Stimulated activated CD8-positive, alpha-beta memory T cell treated with anti-CD3 and anti-CD28 coated beads, Interleukin-15, amount 100 ng/mL, for 24 hours (primary cell): ENCODE results near the gene SFXN5.

ENCODE experiments used
- DNase-seq: peaks from one replicate; pipeline ENCODE4 v3.0.0-alpha.2; 2020; ENCODE audit warnings: low read depth

Gene SFXN5

DNA sequence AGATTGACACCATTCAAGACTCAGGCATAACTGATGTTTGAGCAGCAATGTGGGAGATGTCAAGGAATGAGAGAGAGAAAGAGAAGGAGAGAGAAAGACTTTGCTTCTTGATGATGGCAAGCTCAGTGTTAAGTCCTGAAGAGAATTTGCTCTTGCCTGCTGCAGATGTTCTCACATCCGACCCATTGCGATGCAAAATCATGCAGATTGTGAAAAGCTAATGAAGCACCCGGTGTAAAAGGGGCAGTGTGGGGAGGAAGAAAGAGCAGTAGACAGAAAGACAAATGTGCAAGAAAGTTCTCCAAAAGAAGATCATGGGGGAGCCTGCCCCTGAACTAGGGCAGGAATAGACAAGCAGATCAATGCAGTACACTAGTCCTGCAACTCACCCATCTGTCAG lies 96.5 kb downstream of the SFXN5 start:
- no peak for DNase-seq

DNA sequence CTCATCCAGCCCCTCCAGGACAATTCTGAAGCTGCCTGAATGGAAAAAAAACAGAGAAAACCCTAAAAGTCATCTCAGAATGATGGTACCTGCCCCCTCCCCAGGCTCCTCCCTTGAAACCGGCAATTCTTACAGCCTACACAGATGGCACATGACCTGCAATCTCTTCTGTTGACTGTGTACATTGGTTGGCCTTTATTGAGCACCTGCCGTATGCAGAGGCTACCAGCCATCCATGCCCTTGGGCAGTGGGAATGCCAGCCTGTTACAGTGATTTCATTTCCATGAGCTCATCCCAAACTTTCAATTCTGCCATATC lies 97.1 kb downstream of the SFXN5 start:
- DNase-seq, result no peak

DNA sequence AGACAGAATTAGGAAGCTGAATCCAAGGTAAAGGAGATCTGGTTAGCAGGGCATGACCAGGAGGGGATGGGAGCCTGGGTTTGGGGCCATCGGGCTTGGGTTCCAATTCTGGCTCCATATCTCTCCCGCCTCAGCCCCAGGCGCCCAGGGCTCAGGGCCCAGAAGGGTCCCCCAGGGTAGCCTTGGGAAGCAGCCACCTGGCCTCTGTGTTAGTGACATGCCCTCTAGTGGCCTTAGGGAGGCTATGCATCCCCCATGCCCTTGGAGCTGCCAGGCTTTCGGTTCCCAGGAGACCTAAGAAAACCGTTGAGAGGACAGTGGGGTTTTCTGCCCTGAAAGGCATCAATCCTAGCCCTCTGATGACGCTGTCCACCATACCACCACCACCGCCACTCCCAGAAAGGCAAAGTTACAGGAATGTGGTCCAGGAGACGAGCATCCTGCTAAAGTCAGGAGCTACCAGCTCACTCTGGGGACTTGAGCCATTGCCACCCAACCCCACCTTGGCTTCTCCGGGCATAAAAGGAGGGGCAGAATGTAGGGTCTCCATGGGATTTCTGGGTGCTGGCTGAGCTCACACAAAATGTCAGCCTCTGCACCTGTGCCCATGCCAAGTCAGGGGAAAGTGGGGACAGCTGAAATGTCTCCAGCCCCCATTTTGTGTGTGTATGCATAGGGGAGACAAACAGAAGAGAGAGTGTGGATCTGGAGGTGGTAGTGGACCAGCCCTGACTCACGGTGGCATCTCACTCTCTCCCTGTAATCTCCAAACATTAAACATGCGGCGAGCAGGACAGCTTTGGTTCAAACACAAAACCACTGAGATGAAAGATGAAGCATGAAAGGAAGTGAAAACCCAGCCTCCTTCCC lies 97.7 kb downstream of the SFXN5 start:
- no peak for DNase-seq

GRCh38 chr2:72973137-72973535 lies 98.4 kb downstream of the SFXN5 start:
- no peak for DNase-seq

GRCh38 chr2:72972352-72973136 lies 99.0 kb downstream of the SFXN5 start:
- DNase-seq, result no peak

GRCh38 chr2:72971036-72971435 lies 100.5 kb downstream of the SFXN5 start:
- DNase-seq, result no peak

- DNase-seq, result no peak
These were observed 101.8 kb downstream of the SFXN5 start for GRCh38 chr2:72969706-72970105.

- DNase-seq, result no peak
These were observed 103.2 kb downstream of the SFXN5 start for GRCh38 chr2:72968286-72968685.

DNA sequence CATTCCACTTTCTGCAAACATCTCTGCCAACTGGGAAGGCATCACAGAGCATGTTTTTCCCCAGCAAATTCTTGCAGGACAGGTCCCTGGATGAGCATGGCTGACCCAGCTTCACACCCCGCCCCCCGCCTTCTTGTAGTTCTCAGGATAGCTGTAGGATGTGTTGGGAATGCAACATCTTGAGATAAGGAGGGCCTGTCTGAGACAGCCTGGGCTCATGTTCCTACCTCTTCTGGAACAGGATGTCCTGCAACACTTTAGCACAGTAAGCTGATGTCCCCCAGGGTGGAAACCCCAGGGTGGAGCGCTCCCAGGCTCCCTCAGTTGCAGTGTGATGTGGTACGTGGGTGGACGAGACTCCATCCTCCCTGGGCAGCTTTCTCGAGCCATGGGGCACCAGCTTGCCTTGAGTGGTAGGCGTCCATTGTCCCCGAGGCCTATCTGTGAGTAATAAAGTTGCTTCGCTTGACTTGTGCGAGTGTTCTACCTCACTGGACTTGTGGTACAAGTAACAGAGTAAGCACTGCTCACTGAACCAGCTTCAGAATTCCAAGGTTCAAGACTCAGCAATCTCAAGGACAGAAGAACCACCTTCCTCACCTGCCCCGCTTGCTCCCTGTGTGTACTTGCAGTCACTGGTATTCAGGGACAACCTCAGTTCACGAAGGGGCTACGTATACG lies 105.6 kb downstream of the SFXN5 start:
- no peak for DNase-seq

- no peak for DNase-seq
These were observed 106.5 kb downstream of the SFXN5 start for GRCh38 chr2:72965016-72965415.

GRCh38 chr2:72964146-72964525 lies 107.4 kb downstream of the SFXN5 start:
- DNase-seq, result no peak

- DNase-seq, result no peak
These were observed 107.9 kb downstream of the SFXN5 start for GRCh38 chr2:72963423-72964145.

- DNase-seq, result no peak
These were observed 108.6 kb downstream of the SFXN5 start for GRCh38 chr2:72962911-72963310.

GRCh38 chr2:72961853-72962468 lies 109.6 kb downstream of the SFXN5 start:
- DNase-seq, result no peak

DNA sequence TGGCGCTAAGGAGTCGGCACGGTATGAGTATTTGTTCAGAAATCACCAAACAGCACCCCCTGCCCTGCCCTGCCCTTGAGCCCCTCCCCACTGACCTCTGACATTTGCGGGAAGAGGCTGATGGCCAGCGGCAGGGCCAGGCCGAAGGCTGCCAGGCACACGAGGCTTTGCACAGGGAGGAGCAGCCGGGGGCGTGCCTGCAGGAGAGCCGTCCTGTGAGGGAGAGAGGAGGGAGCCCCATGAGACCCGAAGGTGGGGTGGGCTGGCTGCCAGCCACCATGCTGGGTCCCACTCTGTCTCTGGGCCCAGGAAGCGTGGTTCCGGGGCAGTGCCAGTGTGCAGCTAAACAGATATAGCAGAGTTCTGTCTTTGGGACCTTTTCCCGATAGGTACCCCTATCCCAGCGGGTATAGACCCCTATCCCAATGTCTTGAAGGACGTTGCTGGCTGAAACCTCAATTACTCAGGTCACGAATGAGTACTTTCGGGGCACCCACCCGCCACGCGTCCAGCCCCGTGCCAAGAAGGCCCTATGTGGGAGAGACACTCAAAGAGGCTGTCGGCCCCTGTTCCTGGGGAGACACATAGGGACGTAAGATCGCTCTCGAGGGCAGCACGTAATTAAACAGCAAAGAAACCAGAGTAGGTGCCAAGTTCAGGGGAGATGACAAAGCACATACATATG lies 110.3 kb downstream of the SFXN5 start:
- DNase-seq, result no peak

- DNase-seq, result no peak
These were observed 111.2 kb downstream of the SFXN5 start for GRCh38 chr2:72959995-72960981.

- DNase-seq, result no peak
These were observed 112.0 kb downstream of the SFXN5 start for GRCh38 chr2:72959554-72959953.

GRCh38 chr2:72958542-72959385 lies 112.7 kb downstream of the SFXN5 start:
- DNase-seq, result no peak

GRCh38 chr2:72956936-72957335 lies 114.6 kb downstream of the SFXN5 start:
- no peak for DNase-seq
